Spinal cord (tissue), 10 donors: ENCODE results near the gene COL23A1. TPM values are rescaled to one million over a fixed set of nuclear protein-coding genes. Genes with fewer than 3 reads are reported as not detected.

Source experiments
- DNase-seq, 6 donors: peaks; one replicate each; pipeline versions ENCODE4 v3.0.0 to v3.0.0-alpha.2; 2013 to 2015; ENCODE audit warnings: low spot score in 6 of 6, low read depth in 4 of 6
- H3K27ac ChIP-seq: one replicate; pipeline ENCODE4 v1.5.1; 2013; ENCODE audit warnings: low read depth, low read length, control low read depth
- H3K27me3 ChIP-seq: one replicate; pipeline ENCODE4 v1.6.1; 2013; ENCODE audit warnings: low read length; ENCODE audit not compliant: control insufficient read depth, insufficient read depth
- H3K36me3 ChIP-seq: one replicate; pipeline ENCODE4 v1.6.1; 2013; ENCODE audit warnings: low read length; ENCODE audit not compliant: control insufficient read depth, insufficient read depth
- H3K4me1 ChIP-seq: one replicate; pipeline ENCODE4 v1.6.1; 2013; ENCODE audit warnings: low read length; ENCODE audit not compliant: control insufficient read depth, insufficient read depth
- H3K4me3 ChIP-seq: one replicate; pipeline ENCODE4 v1.5.1; 2013; ENCODE audit warnings: low read depth, low read length, control low read depth
- H3K9me3 ChIP-seq: one replicate; pipeline ENCODE4 v1.6.1; 2013; ENCODE audit warnings: low read length; ENCODE audit not compliant: control insufficient read depth, insufficient read depth
- WGBS: methylation state at CpG from one replicate; pipeline ENCODE4 v1.1.5; 2013; ENCODE audit warnings: missing lambda C conversion rate; ENCODE audit not compliant: insufficient coverage; 5-methylcytosine and 5-hydroxymethylcytosine counted together
- polyA plus RNA-seq, 2 donors: library from polyadenylated mRNA; unstranded; fragments of 120-200 nt; gene quantifications; one replicate each; pipeline ENCODE4 v1.2.1, GENCODE V29; 2013; ENCODE audit not compliant: insufficient read length in 2 of 2
- total RNA-seq, 2 donors: library from RNA; depleted of rRNA in 1 of 2; stranded (reverse); fragments of 120-200 nt in 1 of 2; fragments of >200 nt in 1 of 2; gene quantifications; one replicate each; pipeline versions ENCODE4 v1.2.3 to v1.2.4, GENCODE V29; 2013 to 2014
- donor health status: healthy.

The COL23A1 gene
- total and polyA plus RNA-seq, 4 donors: 2.8 to 9.7 (median 8.0) TPM

DNA sequence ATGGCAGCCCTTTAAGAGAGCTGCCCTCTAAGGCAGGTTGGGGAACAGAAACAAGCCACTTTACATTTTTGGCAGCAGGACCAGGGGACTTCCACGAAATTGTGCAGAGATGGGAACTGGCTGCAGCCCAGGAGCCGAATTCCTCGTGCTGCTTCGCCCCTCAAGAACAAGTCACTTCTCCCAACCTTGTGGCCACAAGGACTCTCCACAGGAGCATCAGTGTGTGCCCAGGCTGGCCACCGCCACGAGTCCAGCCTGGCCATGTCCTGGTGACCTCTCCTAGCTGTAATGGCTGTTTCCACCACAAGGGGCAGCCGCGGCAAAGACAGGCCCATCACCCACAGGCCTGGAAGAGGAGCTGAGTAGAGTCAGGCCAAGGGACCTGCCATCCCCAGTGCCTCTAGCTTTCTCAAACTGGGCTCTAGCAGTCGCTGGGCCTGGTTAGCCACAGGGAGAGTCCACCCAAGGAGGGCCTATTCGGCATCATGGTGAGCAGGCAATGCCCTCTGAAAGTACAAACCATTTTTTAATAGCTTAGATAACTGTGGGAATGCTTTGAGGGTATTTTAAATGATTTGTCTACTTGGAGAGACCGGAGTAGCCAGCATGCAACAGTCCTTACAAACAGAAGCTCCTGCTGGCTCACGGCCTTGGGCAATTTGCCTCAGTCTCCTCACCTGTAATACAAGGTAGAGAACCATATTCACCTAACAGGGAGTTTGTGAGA lies 129.0 kb downstream of the COL23A1 start:
- Histone ChIP-seq H3K36me3 (no peaks in the 10 kb centered on the region), H3K4me3 (no peak overlapping the region), H3K4me1 (peaks cover 8% of the 10 kb centered on the region), H3K27ac (no peak overlapping the region), H3K27me3 (no peaks in the 10 kb centered on the region), H3K9me3 (no peaks in the 10 kb centered on the region)
- DNase-seq: peak in 4 of 6 donors; percentile 31 to 72 (median 60)
- 24% methylated on average over 8 of the region's 12 CpGs for WGBS

GRCh38 chr5:178460598-178460997 lies 129.6 kb downstream of the COL23A1 start:
- Histone ChIP-seq H3K4me3 (no peak overlapping the region), H3K27me3 (no peaks in the 10 kb centered on the region), H3K4me1 (peaks cover 8% of the 10 kb centered on the region), H3K36me3 (no peaks in the 10 kb centered on the region), H3K9me3 (no peaks in the 10 kb centered on the region), H3K27ac (no peak overlapping the region)
- WGBS: 74% methylated on average over 3 of the region's 5 CpGs
- DNase-seq: no peak

- Histone ChIP-seq H3K9me3 (no peaks in the 10 kb centered on the region), H3K27ac (no peak overlapping the region), H3K27me3 (no peaks in the 10 kb centered on the region), H3K36me3 (no peaks in the 10 kb centered on the region), H3K4me1 (peaks cover 8% of the 10 kb centered on the region), H3K4me3 (no peak overlapping the region)
- DNase-seq: peak in 1 of 6 donors; percentile 21
- 100% methylated on average over 2 of the region's 3 CpGs for WGBS
Observed at GRCh38 chr5:178460174-178460573, 130.0 kb downstream of the COL23A1 start.

DNA sequence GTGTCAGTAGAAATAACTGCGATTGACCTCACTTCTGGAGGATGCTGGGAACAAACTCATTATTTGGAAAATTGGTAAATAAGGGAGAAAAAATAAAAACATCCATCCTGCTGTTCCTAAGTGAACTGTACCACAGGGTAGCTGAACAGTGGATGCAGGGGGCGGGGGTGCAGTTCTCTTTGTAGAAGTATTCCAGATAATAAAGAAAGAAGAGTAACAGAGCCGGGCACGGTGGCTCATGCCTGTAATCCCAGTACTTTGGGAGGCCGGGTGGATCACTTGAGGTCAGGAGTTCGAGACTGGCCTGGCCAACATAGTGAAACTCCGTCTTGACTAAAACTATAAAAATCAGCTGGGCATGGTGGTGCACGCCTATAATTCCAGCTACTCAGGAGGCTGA lies 132.1 kb downstream of the COL23A1 start:
- no peaks in the 10 kb centered on the region for H3K36me3 ChIP-seq
- H3K9me3 ChIP-seq: no peaks in the 10 kb centered on the region
- H3K27me3 ChIP-seq: no peaks in the 10 kb centered on the region
- no peak overlapping the region for H3K4me3 ChIP-seq
- H3K4me1 ChIP-seq: peaks cover 8% of the 10 kb centered on the region
- no peak for DNase-seq
- 89% methylated on average over 6 of the region's 8 CpGs for WGBS
- H3K27ac ChIP-seq: no peak overlapping the region

- Histone ChIP-seq H3K36me3 (no peaks in the 10 kb centered on the region), H3K4me3 (no peak overlapping the region), H3K4me1 (peaks cover 8% of the 10 kb centered on the region), H3K9me3 (no peaks in the 10 kb centered on the region), H3K27me3 (no peaks in the 10 kb centered on the region), H3K27ac (no peak overlapping the region)
- WGBS: no CpG with 5 or more reads among the region's 4 CpGs
- no peak for DNase-seq
Observed at GRCh38 chr5:178457471-178457870, 132.7 kb downstream of the COL23A1 start.

DNA sequence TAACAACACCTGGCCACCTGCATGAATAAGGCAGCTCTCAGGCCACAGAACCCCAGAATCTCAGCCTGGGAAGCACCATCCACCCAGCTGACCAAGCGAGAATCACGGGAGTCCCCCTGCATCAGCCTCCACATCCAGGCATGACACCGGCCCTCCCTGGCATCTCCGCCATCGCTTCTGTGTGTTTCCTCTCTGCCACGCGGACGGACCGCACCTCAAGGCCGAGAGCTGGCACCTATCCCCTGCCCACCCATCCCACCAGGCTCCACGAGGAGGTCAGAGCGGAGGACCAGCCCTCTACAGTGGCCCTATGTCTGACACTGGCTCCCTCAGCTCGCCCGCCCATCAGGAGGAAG lies 134.7 kb downstream of the COL23A1 start:
- no peaks in the 10 kb centered on the region for H3K4me1 ChIP-seq
- no peaks in the 10 kb centered on the region for H3K27me3 ChIP-seq
- H3K9me3 ChIP-seq: no peaks in the 10 kb centered on the region
- DNase-seq: no peak
- H3K36me3 ChIP-seq: no peaks in the 10 kb centered on the region
- no peak overlapping the region for H3K4me3 ChIP-seq
- 92% methylated on average over 12 of the region's 14 CpGs for WGBS
- no peak overlapping the region for H3K27ac ChIP-seq

GRCh38 chr5:178454821-178455479 lies 135.2 kb downstream of the COL23A1 start:
- H3K4me3 ChIP-seq: no peak overlapping the region
- H3K36me3 ChIP-seq: no peaks in the 10 kb centered on the region
- H3K27me3 ChIP-seq: no peaks in the 10 kb centered on the region
- no peaks in the 10 kb centered on the region for H3K9me3 ChIP-seq
- no peak for DNase-seq
- WGBS: 86% methylated on average over 22 of the region's 22 CpGs
- no peak overlapping the region for H3K27ac ChIP-seq
- H3K4me1 ChIP-seq: no peaks in the 10 kb centered on the region

GRCh38 chr5:178454303-178454702 lies 135.9 kb downstream of the COL23A1 start:
- no peak for DNase-seq
- 100% methylated on average over 2 of the region's 3 CpGs for WGBS
- Histone ChIP-seq H3K4me3 (no peak overlapping the region), H3K27me3 (no peaks in the 10 kb centered on the region), H3K36me3 (no peaks in the 10 kb centered on the region), H3K4me1 (no peaks in the 10 kb centered on the region), H3K9me3 (no peaks in the 10 kb centered on the region), H3K27ac (no peak overlapping the region)

GRCh38 chr5:178453224-178453623 lies 137.0 kb downstream of the COL23A1 start:
- Histone ChIP-seq H3K4me3 (no peak overlapping the region), H3K36me3 (no peaks in the 10 kb centered on the region), H3K27me3 (no peaks in the 10 kb centered on the region), H3K4me1 (no peaks in the 10 kb centered on the region), H3K9me3 (no peaks in the 10 kb centered on the region), H3K27ac (no peak overlapping the region)
- WGBS: no CpG with 5 or more reads among the region's 4 CpGs
- DNase-seq: no peak
